ENCODE results near the gene LY6G5C. TPM values are rescaled to one million over a fixed set of nuclear protein-coding genes. Genes with fewer than 3 reads are reported as not detected.

Gene LY6G5C
- total RNA-seq, 1 donor from 2014 or later, result 3.4 TPM

- no peak overlapping the region for H3K4me3 ChIP-seq
- no peak overlapping the region for H3K27ac ChIP-seq
- ATAC-seq, result no peak
- no peaks in the 10 kb centered on the region for H3K4me1 ChIP-seq
- no peaks in the 10 kb centered on the region for H3K27me3 ChIP-seq
- H3K36me3 ChIP-seq, result peaks cover 99% of the 10 kb centered on the region
- TF ChIP-seq, protein P1, sequence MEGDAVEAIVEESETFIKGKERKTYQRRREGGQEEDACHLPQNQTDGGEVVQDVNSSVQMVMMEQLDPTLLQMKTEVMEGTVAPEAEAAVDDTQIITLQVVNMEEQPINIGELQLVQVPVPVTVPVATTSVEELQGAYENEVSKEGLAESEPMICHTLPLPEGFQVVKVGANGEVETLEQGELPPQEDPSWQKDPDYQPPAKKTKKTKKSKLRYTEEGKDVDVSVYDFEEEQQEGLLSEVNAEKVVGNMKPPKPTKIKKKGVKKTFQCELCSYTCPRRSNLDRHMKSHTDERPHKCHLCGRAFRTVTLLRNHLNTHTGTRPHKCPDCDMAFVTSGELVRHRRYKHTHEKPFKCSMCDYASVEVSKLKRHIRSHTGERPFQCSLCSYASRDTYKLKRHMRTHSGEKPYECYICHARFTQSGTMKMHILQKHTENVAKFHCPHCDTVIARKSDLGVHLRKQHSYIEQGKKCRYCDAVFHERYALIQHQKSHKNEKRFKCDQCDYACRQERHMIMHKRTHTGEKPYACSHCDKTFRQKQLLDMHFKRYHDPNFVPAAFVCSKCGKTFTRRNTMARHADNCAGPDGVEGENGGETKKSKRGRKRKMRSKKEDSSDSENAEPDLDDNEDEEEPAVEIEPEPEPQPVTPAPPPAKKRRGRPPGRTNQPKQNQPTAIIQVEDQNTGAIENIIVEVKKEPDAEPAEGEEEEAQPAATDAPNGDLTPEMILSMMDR (IDR thresholded peaks at IDR 0.05), result no peak
- no peaks in the 10 kb centered on the region for H3K9me3 ChIP-seq
- intact Hi-C loops (cut with DNase I), result no loop called here
- DNase-seq, result no peak
These were observed 35.5 kb downstream of the LY6G5C start for GRCh38 chr6:31645325-31645724.

DNA sequence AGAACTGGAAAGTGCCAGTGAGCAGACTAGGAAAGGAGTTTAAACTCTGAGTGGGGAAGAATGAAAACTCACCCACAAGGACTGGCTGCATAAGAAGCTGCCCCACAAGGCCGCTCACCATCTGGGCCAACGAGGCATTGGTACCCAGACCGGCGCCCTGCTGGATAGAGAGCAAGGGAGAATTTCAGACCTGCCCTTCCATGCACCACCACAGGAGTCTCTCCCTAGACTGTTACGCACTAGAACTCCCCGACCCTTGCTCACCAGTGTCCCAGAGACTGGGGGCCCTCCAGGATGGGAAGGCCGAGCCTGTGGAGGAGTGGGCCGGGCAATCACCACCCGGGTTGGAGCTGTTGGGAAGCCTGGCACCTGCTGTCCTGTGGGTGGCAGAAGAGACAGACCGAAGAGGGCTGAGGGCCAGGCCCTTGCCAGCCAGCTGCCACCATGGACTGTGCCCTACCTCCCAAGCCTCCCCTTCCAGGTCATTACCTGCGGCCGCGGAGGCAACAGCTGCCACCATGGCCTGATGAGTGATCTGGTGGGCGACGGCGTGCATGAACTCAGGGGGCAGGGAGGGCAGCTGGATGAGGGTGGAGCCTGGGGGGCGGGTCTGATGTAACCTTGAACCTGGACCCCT lies 36.9 kb downstream of the LY6G5C start:
- intact Hi-C loops (cut with DNase I), result no loop called here
- Histone ChIP-seq H3K36me3 (peaks cover 100% of the 10 kb centered on the region), H3K9me3 (no peaks in the 10 kb centered on the region), H3K4me3 (no peak overlapping the region), H3K4me1 (no peaks in the 10 kb centered on the region), H3K27me3 (no peaks in the 10 kb centered on the region), H3K27ac (no peak overlapping the region)
- ATAC-seq, result no peak
- TF ChIP-seq, protein P1 (IDR thresholded peaks at IDR 0.05), result no peak
- no peak for DNase-seq

DNA sequence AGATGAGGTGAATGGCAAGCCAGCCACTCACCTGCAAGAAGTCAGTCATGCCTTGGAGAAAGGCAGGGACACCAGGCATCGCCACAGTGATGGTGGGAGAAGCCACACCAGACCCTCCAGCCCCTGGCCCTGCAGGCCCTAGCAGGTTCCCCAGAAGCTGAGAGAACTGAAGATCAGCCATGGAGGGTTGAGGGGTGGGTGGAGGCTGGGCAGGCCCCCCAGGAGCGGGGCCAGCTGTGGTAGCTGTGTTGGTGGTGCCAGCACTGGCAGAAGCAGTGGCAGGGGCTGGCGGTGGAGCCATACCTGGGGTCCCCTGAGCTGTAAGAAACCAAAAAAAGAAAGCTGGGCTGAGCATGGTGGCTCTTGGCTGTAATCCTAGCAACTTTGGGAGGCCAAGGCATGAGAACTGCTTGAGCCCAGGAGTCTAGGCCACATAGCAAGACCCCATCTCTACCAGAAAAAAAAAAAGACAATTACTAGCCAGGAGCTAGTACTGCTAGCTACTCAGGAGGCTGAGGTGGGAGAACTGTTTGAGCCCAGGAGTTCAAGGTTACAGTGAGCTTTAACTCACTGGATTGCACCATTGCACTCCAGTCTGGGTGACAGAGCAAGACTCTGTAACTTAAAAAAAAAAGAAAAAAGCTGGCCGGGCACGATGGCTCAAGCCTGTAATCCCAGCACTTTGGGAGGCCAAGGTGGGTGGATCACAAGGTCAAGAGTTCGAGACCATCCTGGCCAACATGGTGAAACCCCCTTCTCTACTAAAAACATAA lies 37.9 kb downstream of the LY6G5C start:
- no peaks in the 10 kb centered on the region for H3K27me3 ChIP-seq
- peaks cover 98% of the 10 kb centered on the region for H3K36me3 ChIP-seq
- no peak overlapping the region for H3K27ac ChIP-seq
- TF ChIP-seq, protein P1 (IDR thresholded peaks at IDR 0.05), result no peak
- DNase-seq, result no peak
- no peaks in the 10 kb centered on the region for H3K9me3 ChIP-seq
- H3K4me3 ChIP-seq, result no peak overlapping the region
- intact Hi-C loops (cut with DNase I), result no loop called here
- H3K4me1 ChIP-seq, result no peaks in the 10 kb centered on the region
- no peak for ATAC-seq

DNA sequence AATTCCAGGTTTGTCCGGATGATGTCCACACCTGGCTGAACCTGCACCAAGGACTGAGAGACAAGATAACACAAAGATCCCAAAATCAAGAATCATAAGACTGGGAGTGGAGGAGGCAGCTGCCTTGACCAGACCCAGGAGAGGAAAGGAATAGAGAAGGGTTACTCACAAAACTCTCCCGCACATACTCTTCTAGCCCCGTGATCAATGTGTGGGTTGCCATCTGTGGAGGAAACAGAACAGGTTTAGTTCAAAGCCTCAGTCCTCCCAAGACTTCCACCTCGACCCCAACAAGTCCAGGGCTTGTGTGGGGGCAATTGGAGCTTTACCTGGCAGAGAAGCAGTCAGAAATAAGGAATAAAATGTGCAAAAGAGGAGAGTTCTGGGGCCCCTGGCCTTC lies 39.5 kb downstream of the LY6G5C start:
- TF ChIP-seq, protein P1 (IDR thresholded peaks at IDR 0.05), result no peak

GRCh38 chr6:31640612-31641011 lies 40.3 kb downstream of the LY6G5C start:
- H3K36me3 ChIP-seq, result peaks cover 98% of the 10 kb centered on the region
- no peak overlapping the region for H3K27ac ChIP-seq
- ATAC-seq (no peak), DNase-seq (no peak)
- no peaks in the 10 kb centered on the region for H3K9me3 ChIP-seq
- TF ChIP-seq, protein P1 (IDR thresholded peaks at IDR 0.05), result no peak
- H3K4me3 ChIP-seq, result no peak overlapping the region
- intact Hi-C loops (cut with DNase I), result no loop called here
- no peaks in the 10 kb centered on the region for H3K4me1 ChIP-seq
- H3K27me3 ChIP-seq, result no peaks in the 10 kb centered on the region

More for the DNA sequence above, 39.5 kb downstream of the LY6G5C start:
- DNase-seq, result no peak
- Histone ChIP-seq H3K4me3 (no peak overlapping the region), H3K9me3 (no peaks in the 10 kb centered on the region), H3K27ac (no peak overlapping the region), H3K4me1 (no peaks in the 10 kb centered on the region), H3K27me3 (no peaks in the 10 kb centered on the region), H3K36me3 (peaks cover 98% of the 10 kb centered on the region)
- intact Hi-C loops (cut with DNase I), result no loop called here
- ATAC-seq, result no peak
